GM19035 (cell line): Measurements from ENCODE around the gene BTNL8.

Experiments used
- ATAC-seq: cut with Tn5 transposase; IDR thresholded peaks from one replicate; pipeline ENCODE4 v1.9.1; 2021; ENCODE audit not compliant: unreplicated experiment

BTNL8 gene

GRCh38 chr5:180950291-180950949 is 51.5 kb downstream of the BTNL8 start:
- ATAC-seq = no peak

- ATAC-seq = no peak
Observed at GRCh38 chr5:180959661-180960060, 60.7 kb downstream of the BTNL8 start.

GRCh38 chr5:180960209-180960608 is 61.2 kb downstream of the BTNL8 start:
- ATAC-seq = no peak

- ATAC-seq = no peak
Observed at GRCh38 chr5:180969406-180969805, 70.4 kb downstream of the BTNL8 start.

- ATAC-seq = no peak
Observed at GRCh38 chr5:180970336-180970735, 71.4 kb downstream of the BTNL8 start.

GRCh38 chr5:180970875-180971274 is 71.9 kb downstream of the BTNL8 start:
- ATAC-seq = no peak

GRCh38 chr5:180974612-180975315 is 75.8 kb downstream of the BTNL8 start:
- ATAC-seq = no peak

GRCh38 chr5:180975338-180975737 is 76.4 kb downstream of the BTNL8 start:
- ATAC-seq = peak; percentile 83

- no peak for ATAC-seq
Observed at GRCh38 chr5:180976518-180976917, 77.6 kb downstream of the BTNL8 start.

GRCh38 chr5:180977852-180978251 is 78.9 kb downstream of the BTNL8 start:
- ATAC-seq = no peak

- no peak for ATAC-seq
Observed at GRCh38 chr5:180982008-180982741, 83.2 kb downstream of the BTNL8 start.

GRCh38 chr5:180988016-180988415 is 89.1 kb downstream of the BTNL8 start:
- no peak for ATAC-seq

- ATAC-seq = no peak
Observed at GRCh38 chr5:180988592-180988991, 89.6 kb downstream of the BTNL8 start, which contains the start of gene BTNL3. BTNL3 (plus strand) TSS chr5:180988846; CDS start chr5:180989029, 183 bp downstream.

- no peak for ATAC-seq
Observed at GRCh38 chr5:180990086-180990881, 91.3 kb downstream of the BTNL8 start.

GRCh38 chr5:180990882-180991242 is 91.9 kb downstream of the BTNL8 start:
- ATAC-seq = no peak
